Measurements from ENCODE around the gene PCGF3.

The PCGF3 gene

GRCh38 chr4:665751-666435 is 39.7 kb upstream of the PCGF3 start:
- POLR2A ChIA-PET: no interaction called here
- H3K36me3 ChIP-seq (ENCODE audit: control insufficient read depth in 2 of 2, insufficient read depth in 1 of 2, low read length in 2 of 2): peaks cover 0 to 4% of the 10 kb centered on the region in 2 experiments; a peak in 1 of 3 replicates
- no peak for TF ChIP-seq ZNF146 (tag by site-specific recombination; IDR thresholded peaks at IDR 0.05)
- no peak for TF ChIP-seq ZNF433 (tag by site-specific recombination; IDR thresholded peaks at IDR 0.05; ENCODE audit: low read depth)
- no peaks in the 10 kb centered on the region for H3K4me1 ChIP-seq (ENCODE audit: control insufficient read depth, insufficient read depth, low read length)
- H3K27ac ChIP-seq (ENCODE audit: extremely low read depth, low read depth, low read length): no peak overlapping the region
- no peak overlapping the region for H3K4me3 ChIP-seq (ENCODE audit: low read depth, low read length)
- CTCF ChIA-PET: no interaction called here
- no peaks in the 10 kb centered on the region for H3K9me3 ChIP-seq (ENCODE audit: control insufficient read depth, insufficient read depth, low read depth, low read length)

- Histone ChIP-seq H3K4me3 (ENCODE audit: low read depth, low read length) (no peak overlapping the region), H3K9me3 (ENCODE audit: control insufficient read depth, insufficient read depth, low read depth, low read length) (no peaks in the 10 kb centered on the region), H3K36me3 (ENCODE audit: control insufficient read depth in 2 of 2, insufficient read depth in 1 of 2, low read length in 2 of 2) (peaks cover 0 to 9% of the 10 kb centered on the region in 2 experiments; a peak in 1 of 3 replicates), H3K4me1 (ENCODE audit: control insufficient read depth, insufficient read depth, low read length) (no peaks in the 10 kb centered on the region), H3K27ac (ENCODE audit: extremely low read depth, low read depth, low read length) (no peak overlapping the region)
- ChIA-PET CTCF (no interaction called here), POLR2A (no interaction called here)
- no peak for TF ChIP-seq ZNF654 (tag by site-specific recombination; IDR thresholded peaks at IDR 0.05; ENCODE audit: low read depth)
- TF ChIP-seq GLIS2 (tag by site-specific recombination; IDR thresholded peaks at IDR 0.05): no peak
- no peak for TF ChIP-seq ZFP3 (tag by site-specific recombination; IDR thresholded peaks at IDR 0.05; ENCODE audit: low read depth)
- TF ChIP-seq ZNF549 (tag by site-specific recombination; IDR thresholded peaks at IDR 0.05): no peak
- TF ChIP-seq ZBTB21 (tag by site-specific recombination; IDR thresholded peaks at IDR 0.05): no peak
- TF ChIP-seq ZNF221 (tag by site-specific recombination; IDR thresholded peaks at IDR 0.05; ENCODE audit: borderline replicate concordance): no peak
- no peak for TF ChIP-seq ZNF571 (tag by site-specific recombination; IDR thresholded peaks at IDR 0.05)
- no peak for TF ChIP-seq ZNF157 (tag by site-specific recombination; IDR thresholded peaks at IDR 0.05)
- no peak for TF ChIP-seq ZNF292 (tag by site-specific recombination; IDR thresholded peaks at IDR 0.05; ENCODE audit: borderline replicate concordance, low read depth)
- TF ChIP-seq ZNF148 (tag by site-specific recombination; IDR thresholded peaks at IDR 0.05; ENCODE audit: borderline replicate concordance): no peak
- TF ChIP-seq ZNF155 (tag by site-specific recombination; IDR thresholded peaks at IDR 0.05): no peak
- TF ChIP-seq ZNF266 (tag by site-specific recombination; IDR thresholded peaks at IDR 0.05; ENCODE audit: low read depth): no peak
- no peak for TF ChIP-seq OSR2 (tag by site-specific recombination; IDR thresholded peaks at IDR 0.05)
- TF ChIP-seq ZEB2 (tag by site-specific recombination; IDR thresholded peaks at IDR 0.05): no peak
Measured at GRCh38 chr4:666436-666810, 39.2 kb upstream of the PCGF3 start.

- H3K27ac ChIP-seq (ENCODE audit: extremely low read depth, low read depth, low read length): no peak overlapping the region
- CTCF ChIA-PET: no interaction called here
- H3K36me3 ChIP-seq (ENCODE audit: control insufficient read depth in 2 of 2, insufficient read depth in 1 of 2, low read length in 2 of 2): peaks cover 0 to 15% of the 10 kb centered on the region in 2 experiments; a peak in 1 of 3 replicates
- H3K4me1 ChIP-seq (ENCODE audit: control insufficient read depth, insufficient read depth, low read length): no peaks in the 10 kb centered on the region
- H3K9me3 ChIP-seq (ENCODE audit: control insufficient read depth, insufficient read depth, low read depth, low read length): no peaks in the 10 kb centered on the region
- POLR2A ChIA-PET: no interaction called here
- no peak overlapping the region for H3K4me3 ChIP-seq (ENCODE audit: low read depth, low read length)
- no peak for TF ChIP-seq ZNF24 (tag by site-specific recombination; IDR thresholded peaks at IDR 0.05)
- no peak for TF ChIP-seq SETDB1 (IDR thresholded peaks at IDR 0.05; ENCODE audit: insufficient read length, low read length)
- TF ChIP-seq ZFP3 (tag by site-specific recombination; IDR thresholded peaks at IDR 0.05; ENCODE audit: low read depth): no peak
- TF ChIP-seq ZNF621 (tag by site-specific recombination; IDR thresholded peaks at IDR 0.05): no peak
- no peak for TF ChIP-seq ZNF140 (tag by site-specific recombination; IDR thresholded peaks at IDR 0.05)
- no peak for TF ChIP-seq ZNF274 (IDR thresholded peaks at IDR 0.05; ENCODE audit: low read length)
- TF ChIP-seq ZNF274 (tag by site-specific recombination; IDR thresholded peaks at IDR 0.05; ENCODE audit: borderline replicate concordance): no peak
- TF ChIP-seq ZNF626 (tag by site-specific recombination; IDR thresholded peaks at IDR 0.05): no peak
- no peak for TF ChIP-seq ZNF664 (tag by site-specific recombination; IDR thresholded peaks at IDR 0.05)
- TF ChIP-seq FEZF1 (tag by site-specific recombination; IDR thresholded peaks at IDR 0.05): no peak
- TF ChIP-seq MYNN (tag by site-specific recombination; IDR thresholded peaks at IDR 0.05; ENCODE audit: borderline replicate concordance): no peak
- TF ChIP-seq SCRT1 (tag by site-specific recombination; IDR thresholded peaks at IDR 0.05; ENCODE audit: borderline replicate concordance): no peak
- TF ChIP-seq PRDM6 (tag by site-specific recombination; IDR thresholded peaks at IDR 0.05): no peak
- no peak for TF ChIP-seq ZNF791 (tag by site-specific recombination; IDR thresholded peaks at IDR 0.05)
Measured at GRCh38 chr4:666822-667544, 38.6 kb upstream of the PCGF3 start.
